Epithelial cell of proximal tubule (primary cell): ENCODE measurements around the gene ETV6. TPM values are rescaled to one million over a fixed set of nuclear protein-coding genes. Genes with fewer than 3 reads are reported as not detected.

Experiments used
- DNase-seq: peaks from one replicate; pipeline ENCODE4 v3.0.0-alpha.2; 2011; ENCODE audit warnings: low read depth
- H3K4me3 ChIP-seq: 2 replicates; pipeline ENCODE4 v1.5.1; 2011; ENCODE audit warnings: low read depth, mild to moderate bottlenecking, low read length
- total RNA-seq: library from RNA; depleted of rRNA; stranded (reverse); fragments of >200 nt; gene quantifications from 2 replicates; pipeline ENCODE4 v1.2.3, GENCODE V29; 2015
- TF ChIP-seq, protein P1 (sequence below): conservative IDR thresholded peaks from 2 replicates; pipeline ENCODE4 v1.5.1; 2012; ENCODE audit warnings: low read depth, mild to moderate bottlenecking, low read length

ETV6 gene
- total RNA-seq, 1 donor from 2014 or later = 12.9 TPM

DNA sequence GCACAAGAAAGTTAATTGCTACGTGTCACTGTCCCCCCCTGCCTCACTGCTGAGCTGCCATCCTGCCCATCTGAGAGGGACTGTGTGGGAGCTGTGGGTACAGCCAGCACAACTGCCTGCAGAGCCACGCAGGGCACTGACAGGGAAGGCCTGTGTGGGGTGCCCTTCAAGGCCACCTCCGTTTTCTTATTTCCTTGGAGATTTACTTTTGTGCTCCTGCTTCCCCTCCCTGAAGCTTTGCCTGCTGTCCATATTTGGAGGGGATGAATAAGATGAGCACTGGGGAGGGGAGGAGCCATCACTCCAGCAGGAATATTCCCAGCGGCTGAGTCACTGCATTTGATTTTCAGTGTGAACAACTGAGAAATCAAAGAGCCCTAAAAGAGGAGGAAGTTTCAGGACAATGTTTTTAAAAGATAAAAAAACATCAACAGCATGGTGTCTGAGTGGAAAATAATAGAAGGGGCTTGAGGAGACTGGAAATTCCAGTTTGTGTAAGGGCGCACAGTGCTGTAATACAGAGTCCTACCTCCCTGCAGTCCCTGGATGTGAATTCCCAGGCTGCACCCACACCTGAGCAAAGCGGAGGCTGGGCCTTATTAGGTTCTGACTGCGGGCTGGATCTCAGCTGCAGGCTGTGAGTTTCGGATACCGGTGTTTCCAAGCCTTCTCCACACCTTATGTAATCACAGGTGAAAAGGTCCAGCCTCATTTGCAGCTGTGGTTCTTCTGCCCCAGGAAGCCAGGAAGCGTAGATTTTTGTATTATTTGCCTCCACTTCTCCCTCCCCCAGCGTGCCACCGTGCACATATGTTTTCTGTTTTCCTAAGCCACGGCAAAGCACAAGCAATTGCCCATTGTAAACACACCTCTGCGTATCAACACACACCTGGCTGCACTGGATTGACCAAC, 228.7 kb downstream of the ETV6 start:
- DNase-seq = no peak
- H3K4me3 ChIP-seq = no peak overlapping the region
- TF ChIP-seq, protein P1, sequence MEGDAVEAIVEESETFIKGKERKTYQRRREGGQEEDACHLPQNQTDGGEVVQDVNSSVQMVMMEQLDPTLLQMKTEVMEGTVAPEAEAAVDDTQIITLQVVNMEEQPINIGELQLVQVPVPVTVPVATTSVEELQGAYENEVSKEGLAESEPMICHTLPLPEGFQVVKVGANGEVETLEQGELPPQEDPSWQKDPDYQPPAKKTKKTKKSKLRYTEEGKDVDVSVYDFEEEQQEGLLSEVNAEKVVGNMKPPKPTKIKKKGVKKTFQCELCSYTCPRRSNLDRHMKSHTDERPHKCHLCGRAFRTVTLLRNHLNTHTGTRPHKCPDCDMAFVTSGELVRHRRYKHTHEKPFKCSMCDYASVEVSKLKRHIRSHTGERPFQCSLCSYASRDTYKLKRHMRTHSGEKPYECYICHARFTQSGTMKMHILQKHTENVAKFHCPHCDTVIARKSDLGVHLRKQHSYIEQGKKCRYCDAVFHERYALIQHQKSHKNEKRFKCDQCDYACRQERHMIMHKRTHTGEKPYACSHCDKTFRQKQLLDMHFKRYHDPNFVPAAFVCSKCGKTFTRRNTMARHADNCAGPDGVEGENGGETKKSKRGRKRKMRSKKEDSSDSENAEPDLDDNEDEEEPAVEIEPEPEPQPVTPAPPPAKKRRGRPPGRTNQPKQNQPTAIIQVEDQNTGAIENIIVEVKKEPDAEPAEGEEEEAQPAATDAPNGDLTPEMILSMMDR = no peak

- DNase-seq = no peak
- no peak overlapping the region for H3K4me3 ChIP-seq
- TF ChIP-seq, protein P1 = no peak
Measured at GRCh38 chr12:11879306-11879705, 229.8 kb downstream of the ETV6 start.

GRCh38 chr12:11880381-11880780, 230.9 kb downstream of the ETV6 start:
- no peak for DNase-seq
- no peak overlapping the region for H3K4me3 ChIP-seq
- TF ChIP-seq, protein P1 = no peak

- DNase-seq = no peak
- no peak overlapping the region for H3K4me3 ChIP-seq
- TF ChIP-seq, protein P1 = no peak
Measured at GRCh38 chr12:11881835-11882234, 232.4 kb downstream of the ETV6 start.

GRCh38 chr12:11882301-11883019, 233.0 kb downstream of the ETV6 start:
- TF ChIP-seq, protein P1 = no peak
- no peak overlapping the region for H3K4me3 ChIP-seq
- DNase-seq = peak; percentile 83

DNA sequence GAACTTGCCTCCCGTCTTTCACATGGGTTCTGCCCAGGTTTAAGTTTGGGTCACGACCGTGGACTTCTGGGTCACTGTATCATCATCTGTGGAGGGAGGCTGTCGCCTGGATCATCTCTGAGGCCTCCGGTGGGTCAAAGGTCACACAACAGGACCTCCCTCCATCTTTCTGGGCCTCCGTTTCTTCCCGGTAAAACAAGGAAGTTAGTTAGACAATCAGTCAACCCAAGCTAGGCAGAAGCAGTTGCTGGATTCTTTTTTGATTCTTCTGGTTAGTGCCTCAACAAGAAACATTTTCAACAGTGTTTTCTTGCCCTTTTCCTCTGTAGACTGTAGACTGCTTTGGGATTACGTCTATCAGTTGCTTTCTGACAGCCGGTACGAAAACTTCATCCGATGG, 234.6 kb downstream of the ETV6 start:
- TF ChIP-seq, protein P1 = no peak
- no peak for DNase-seq
- H3K4me3 ChIP-seq = no peak overlapping the region
